Mesenchymal stem cell (in vitro differentiated cells and primary cell): ENCODE measurements around the gene ZNF160.
"Not testable (repeated sequence)": the region's sequence is repeated elsewhere in the genome, so short reads cannot be mapped to it uniquely, and the experiment has no call there.

Experiments used
- DNase-seq: peaks from one replicate; pipeline ENCODE4 v3.0.0-alpha.2; 2013
- H2AFZ ChIP-seq: one replicate; pipeline ENCODE4 v1.6.1; 2013; ENCODE audit warnings: low read depth, mild to moderate bottlenecking, control low read depth, inconsistent platforms, low read length, moderate library complexity
- H2AK5ac ChIP-seq: 2 replicates; pipeline ENCODE4 v1.6.1; 2013; ENCODE audit warnings: low read length, moderate library complexity, mild to moderate bottlenecking, inconsistent platforms; ENCODE audit not compliant: severe bottlenecking
- H2BK120ac ChIP-seq: one replicate; pipeline ENCODE4 v1.6.1; 2013; ENCODE audit warnings: low read depth, mild to moderate bottlenecking, inconsistent platforms, low read length, moderate library complexity
- H2BK12ac ChIP-seq, 2 experiments: one replicate each; pipeline ENCODE4 v1.6.1; 2013; ENCODE audit warnings: inconsistent platforms in 2 of 2, low read length in 2 of 2, mild to moderate bottlenecking in 2 of 2, moderate library complexity in 2 of 2, control low read depth in 1 of 2
- H2BK15ac ChIP-seq: one replicate; pipeline ENCODE4 v1.6.1; 2013; ENCODE audit warnings: mild to moderate bottlenecking, low read depth, inconsistent platforms; ENCODE audit not compliant: poor library complexity, severe bottlenecking
- H2BK5ac ChIP-seq: 2 replicates; pipeline ENCODE4 v1.6.1; 2013; ENCODE audit warnings: low read depth, mild to moderate bottlenecking, low read length, control low read depth, inconsistent platforms; ENCODE audit not compliant: poor library complexity, severe bottlenecking
- H3K14ac ChIP-seq, 2 experiments: one replicate each; pipeline ENCODE4 v1.6.1; 2013; ENCODE audit warnings: inconsistent platforms in 2 of 2, low read length in 2 of 2, control low read depth in 1 of 2, mild to moderate bottlenecking in 1 of 2, moderate library complexity in 1 of 2
- H3K18ac ChIP-seq, 2 experiments: one replicate each; pipeline ENCODE4 v1.6.1; 2013; ENCODE audit warnings: inconsistent platforms in 2 of 2, low read length in 2 of 2, control low read depth in 1 of 2, low read depth in 1 of 2, mild to moderate bottlenecking in 1 of 2
- H3K23ac ChIP-seq, 2 experiments: one replicate each; pipeline ENCODE4 v1.6.1; 2013; ENCODE audit warnings: inconsistent platforms in 2 of 2, low read length in 2 of 2, mild to moderate bottlenecking in 2 of 2, moderate library complexity in 2 of 2, control low read depth in 1 of 2
- H3K27ac ChIP-seq: 2 replicates; pipeline ENCODE4 v1.5.1; 2013; ENCODE audit warnings: mild to moderate bottlenecking, moderate library complexity, low read length, control low read depth, inconsistent platforms; ENCODE audit not compliant: poor library complexity, severe bottlenecking
- H3K27me3 ChIP-seq, 2 experiments: 2 replicates each; pipeline versions ENCODE4 v1.6.1 to v1.7.0; 2013; ENCODE audit warnings: low read length in 2 of 2, mild to moderate bottlenecking in 2 of 2, moderate library complexity in 2 of 2, control low read depth in 1 of 2, inconsistent platforms in 1 of 2; ENCODE audit not compliant: control insufficient read depth in 1 of 2, insufficient read depth in 1 of 2
- H3K36me3 ChIP-seq, 2 experiments: 2 replicates each; pipeline versions ENCODE4 v1.6.1 to v1.7.0; 2013; ENCODE audit warnings: low read length in 2 of 2, control low read depth in 1 of 2, inconsistent platforms in 1 of 2, low read depth in 1 of 2, mild to moderate bottlenecking in 1 of 2; ENCODE audit not compliant: insufficient read depth in 2 of 2, control insufficient read depth in 1 of 2
- H3K4ac ChIP-seq, 2 experiments: one replicate each; pipeline ENCODE4 v1.6.1; 2013; ENCODE audit warnings: inconsistent platforms in 2 of 2, low read length in 2 of 2, mild to moderate bottlenecking in 2 of 2, moderate library complexity in 2 of 2, control low read depth in 1 of 2, low read depth in 1 of 2
- H3K4me1 ChIP-seq: 2 replicates; pipeline ENCODE4 v1.6.1; 2013; ENCODE audit warnings: low read depth, low read length, control low read depth; ENCODE audit not compliant: control insufficient read depth, insufficient read depth
- H3K4me2 ChIP-seq: 2 replicates; pipeline ENCODE4 v1.6.1; 2013; ENCODE audit warnings: low read length, mild to moderate bottlenecking, inconsistent platforms; ENCODE audit not compliant: poor library complexity, severe bottlenecking
- H3K4me3 ChIP-seq, 2 experiments: 2 replicates each; pipeline versions ENCODE4 v1.5.1 to v1.7.0; 2013; ENCODE audit warnings: low read length in 2 of 2, mild to moderate bottlenecking in 2 of 2, control low read depth in 1 of 2, low read depth in 1 of 2; ENCODE audit not compliant: insufficient read depth in 1 of 2
- H3K79me1 ChIP-seq: replicated peaks from 2 replicates; pipeline ENCODE4 v1.6.1; 2013; ENCODE audit warnings: mild to moderate bottlenecking, control low read depth, low read length, inconsistent platforms; ENCODE audit not compliant: poor library complexity, severe bottlenecking
- H3K9ac ChIP-seq: 2 replicates; pipeline ENCODE4 v1.7.0; 2013; ENCODE audit warnings: mild to moderate bottlenecking, low read length, moderate library complexity
- H3K9me3 ChIP-seq: 2 replicates; pipeline ENCODE4 v1.7.0; 2013; ENCODE audit warnings: mild to moderate bottlenecking, low read length; ENCODE audit not compliant: control insufficient read depth
- H4K8ac ChIP-seq: one replicate; pipeline ENCODE4 v1.6.1; 2013; ENCODE audit warnings: inconsistent platforms, mild to moderate bottlenecking, low read length, moderate library complexity
- H4K91ac ChIP-seq: one replicate; pipeline ENCODE4 v1.6.1; 2013; ENCODE audit warnings: mild to moderate bottlenecking, low read length, inconsistent platforms
- WGBS: methylation state at CpG from one replicate; pipeline ENCODE4 v1.1.7; 2013; ENCODE audit warnings: mixed read lengths; 5-methylcytosine and 5-hydroxymethylcytosine counted together

Gene ZNF160

GRCh38 chr19:53096982-53097690 lies 6.1 kb downstream of the ZNF160 start:
- 91% methylated on average over 4 of the region's 10 CpGs for WGBS
- not testable (repeated sequence) for H2BK5ac ChIP-seq

DNA sequence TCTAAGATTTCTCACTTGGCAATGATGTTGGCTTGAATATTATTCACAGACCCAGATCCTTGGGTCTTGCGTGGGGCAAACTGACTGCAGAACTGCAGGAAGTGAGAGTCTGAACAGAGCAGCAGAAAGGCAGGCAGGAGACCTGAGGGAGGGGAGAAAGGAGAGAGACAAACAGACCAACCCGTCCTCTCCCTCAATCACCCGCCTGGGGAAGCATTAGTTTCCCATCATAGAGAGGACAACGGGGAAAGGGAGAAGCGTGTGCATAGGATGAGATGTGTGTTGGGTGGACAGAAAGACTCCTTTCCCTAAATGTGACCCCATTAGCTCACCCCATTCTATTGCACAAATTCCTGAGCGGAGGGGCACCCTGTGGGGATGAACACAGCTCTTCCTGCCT lies 6.6 kb downstream of the ZNF160 start:
- not testable (repeated sequence) for DNase-seq, H3K27ac ChIP-seq, H3K18ac ChIP-seq, H3K9me3 ChIP-seq, H3K4ac ChIP-seq, H2AK5ac ChIP-seq, H4K8ac ChIP-seq, H3K23ac ChIP-seq, H2BK15ac ChIP-seq, H3K27me3 ChIP-seq, H4K91ac ChIP-seq, H3K4me1 ChIP-seq, H2BK120ac ChIP-seq, H3K14ac ChIP-seq, H3K9ac ChIP-seq, H3K4me3 ChIP-seq, H3K4me2 ChIP-seq, H2AFZ ChIP-seq, H2BK5ac ChIP-seq, H2BK12ac ChIP-seq
- peaks cover 36 to 54% of the 10 kb centered on the region in 2 experiments for H3K36me3 ChIP-seq
- WGBS = no CpG with 5 or more reads among the region's 6 CpGs
- H3K79me1 ChIP-seq = peaks cover 36% of the 10 kb centered on the region

More at GRCh38 chr19:53096982-53097690, 6.1 kb downstream of the ZNF160 start:
- H3K4ac ChIP-seq, H2AFZ ChIP-seq, H3K14ac ChIP-seq, H2BK15ac ChIP-seq, H3K23ac ChIP-seq, H3K9ac ChIP-seq, H2AK5ac ChIP-seq, H3K4me3 ChIP-seq, H4K91ac ChIP-seq, H3K27ac ChIP-seq, H2BK12ac ChIP-seq, H3K9me3 ChIP-seq, H4K8ac ChIP-seq, DNase-seq, H2BK120ac ChIP-seq, H3K27me3 ChIP-seq, H3K18ac ChIP-seq, H3K4me1 ChIP-seq, H3K4me2 ChIP-seq: not testable (repeated sequence)
- Histone ChIP-seq H3K36me3 (peaks cover 34 to 48% of the 10 kb centered on the region in 2 experiments), H3K79me1 (peaks cover 38% of the 10 kb centered on the region)

- Histone ChIP-seq H3K27me3 (no peaks in the 10 kb centered on the region), H3K4me3 (no peak overlapping the region), H2BK5ac (no peak overlapping the region), H2BK120ac (no peak overlapping the region), H3K27ac (no peak overlapping the region), H4K91ac (no peak overlapping the region), H3K14ac (no peak overlapping the region), H3K18ac (no peak overlapping the region), H2AFZ (no peak overlapping the region), H3K4ac (no peak overlapping the region), H3K9ac (no peak overlapping the region), H3K79me1 (peaks cover 40% of the 10 kb centered on the region), H3K23ac (no peak overlapping the region), H3K4me2 (no peak overlapping the region), H3K4me1 (no peaks in the 10 kb centered on the region), H4K8ac (no peak overlapping the region), H2BK12ac (no peak overlapping the region), H3K36me3 (peaks cover 52 to 68% of the 10 kb centered on the region in 2 experiments), H2BK15ac (no peak overlapping the region), H2AK5ac (no peak overlapping the region), H3K9me3 (no peaks in the 10 kb centered on the region)
- WGBS = 71% methylated on average over 27 of the region's 29 CpGs
- no peak for DNase-seq
These were observed 8.3 kb downstream of the ZNF160 start for GRCh38 chr19:53094754-53095575.

DNA sequence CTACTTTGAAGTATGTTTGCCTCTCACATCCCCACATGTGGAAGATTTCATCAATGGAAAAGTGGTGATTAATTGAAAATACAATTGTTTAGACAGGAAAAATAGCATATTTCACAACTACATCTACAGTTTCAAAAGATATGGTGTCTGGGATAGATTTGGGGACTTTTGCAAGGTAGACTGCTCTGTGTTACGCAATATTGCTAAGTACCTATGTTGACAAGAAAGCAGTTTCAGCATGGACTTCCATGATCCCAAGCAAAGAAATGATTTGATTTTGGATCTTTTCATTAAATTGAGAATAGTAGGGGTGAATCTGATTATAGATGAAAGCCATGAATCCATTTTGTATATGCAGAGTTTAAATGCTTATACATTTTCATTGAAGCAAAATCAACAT lies 10.5 kb downstream of the ZNF160 start:
- Histone ChIP-seq H2BK12ac (no peak overlapping the region), H3K14ac (no peak overlapping the region), H3K36me3 (peaks cover 48 to 75% of the 10 kb centered on the region in 2 experiments), H3K27ac (no peak overlapping the region), H4K91ac (no peak overlapping the region), H3K18ac (no peak overlapping the region), H3K27me3 (no peaks in the 10 kb centered on the region), H3K4me3 (no peak overlapping the region), H2BK5ac (no peak overlapping the region), H3K9me3 (peaks cover 9% of the 10 kb centered on the region), H3K4ac (no peak overlapping the region), H2AK5ac (no peak overlapping the region), H2BK120ac (no peak overlapping the region), H2BK15ac (no peak overlapping the region), H3K79me1 (peaks cover 32% of the 10 kb centered on the region), H4K8ac (no peak overlapping the region), H3K23ac (no peak overlapping the region), H2AFZ (no peak overlapping the region), H3K4me1 (no peaks in the 10 kb centered on the region), H3K9ac (no peak overlapping the region), H3K4me2 (no peak overlapping the region)
- DNase-seq = no peak
- 95% methylated on average over 1 of the region's 1 CpG for WGBS
